GM23248 (cell line): ENCODE measurements around the gene GRPEL1. TPM values are rescaled to one million over a fixed set of nuclear protein-coding genes. Genes with fewer than 3 reads are reported as not detected.

Experiments used
- DNase-seq: peaks from one replicate; pipeline ENCODE4 v3.0.0-alpha.2; 2015
- H2AFZ ChIP-seq: fragments of 200-600 bp; sonication (generic); 2 replicates; pipeline ENCODE4 v1.6.1; 2016; ENCODE audit warnings: antibody characterized with exemption
- H3F3A ChIP-seq: fragments of 200-600 bp; sonication (generic); 2 replicates; pipeline ENCODE4 v1.6.1; 2016; ENCODE audit warnings: mild to moderate bottlenecking, antibody characterized with exemption, mixed run types; ENCODE audit not compliant: insufficient read depth
- H3K27ac ChIP-seq: fragments of 200-600 bp; sonication (generic); 2 replicates; pipeline ENCODE4 v1.5.1; 2016; ENCODE audit warnings: mild to moderate bottlenecking
- H3K27me3 ChIP-seq: fragments of 200-600 bp; sonication (generic); replicated peaks from 2 replicates; pipeline ENCODE4 v1.6.1; 2016; ENCODE audit warnings: mild to moderate bottlenecking; ENCODE audit not compliant: insufficient read depth
- H3K36me3 ChIP-seq: fragments of 200-600 bp; sonication (generic); 2 replicates; pipeline ENCODE4 v1.6.1; 2016; ENCODE audit warnings: low read depth, mild to moderate bottlenecking
- H3K4me1 ChIP-seq: fragments of 200-600 bp; sonication (generic); 2 replicates; pipeline ENCODE4 v1.6.1; 2016; ENCODE audit warnings: mild to moderate bottlenecking; ENCODE audit not compliant: insufficient read depth
- H3K4me2 ChIP-seq: fragments of 200-600 bp; sonication (generic); one replicate; pipeline ENCODE4 v1.6.1; 2016; ENCODE audit warnings: mild to moderate bottlenecking; ENCODE audit not compliant: unreplicated experiment
- H3K4me3 ChIP-seq: fragments of 200-600 bp; sonication (generic); 2 replicates; pipeline ENCODE4 v1.5.1; 2016; ENCODE audit warnings: mild to moderate bottlenecking
- H3K79me2 ChIP-seq: fragments of 200-600 bp; sonication (generic); 2 replicates; pipeline ENCODE4 v1.6.1; 2016; ENCODE audit warnings: mild to moderate bottlenecking; ENCODE audit not compliant: insufficient read depth
- H3K9ac ChIP-seq: fragments of 200-600 bp; sonication (generic); 2 replicates; pipeline ENCODE4 v1.6.1; 2016; ENCODE audit warnings: mild to moderate bottlenecking
- H3K9me2 ChIP-seq: fragments of 200-600 bp; sonication (generic); 2 replicates; pipeline ENCODE4 v1.6.1; 2016; ENCODE audit warnings: mixed run types, mild to moderate bottlenecking, moderate library complexity; ENCODE audit not compliant: insufficient read depth
- H3K9me3 ChIP-seq: fragments of 200-600 bp; sonication (generic); one replicate; pipeline ENCODE4 v1.6.1; 2017; ENCODE audit warnings: low read depth
- H4K20me1 ChIP-seq: fragments of 200-600 bp; sonication (generic); 2 replicates; pipeline ENCODE4 v1.6.0; 2016; ENCODE audit not compliant: insufficient read depth
- EZH2 ChIP-seq: fragments of 200-600 bp; sonication (generic); IDR thresholded peaks from 2 replicates; pipeline ENCODE4 v1.6.1; 2018; ENCODE audit warnings: antibody characterized with exemption, mild to moderate bottlenecking; ENCODE audit not compliant: insufficient read depth, poor library complexity, severe bottlenecking
- EZH2phosphoT487 ChIP-seq: fragments of 200-600 bp; sonication (generic); IDR thresholded peaks from 2 replicates; pipeline ENCODE4 v1.6.1; 2018; ENCODE audit warnings: antibody characterized with exemption, moderate library complexity, mild to moderate bottlenecking, low read depth; ENCODE audit not compliant: insufficient read depth
- WGBS, 2 experiments: methylation state at CpG; one replicate each; pipeline ENCODE4 v1.1.6; 2015 to 2017; ENCODE audit warnings: low lambda C conversion rate in 2 of 2, low coverage in 1 of 2; ENCODE audit errors: missing lambda C conversion rate in 2 of 2; 5-methylcytosine and 5-hydroxymethylcytosine counted together
- in situ Hi-C: fragments of 300-500 bp; cut with MboI; formaldehyde crosslinking; loops from 2 replicates; pipeline ENCODE4 v1.15.0; 2020
- polyA plus RNA-seq: library from polyadenylated mRNA; unstranded; fragments of >200 nt; fragmentation: Nextera tagmentation; extraction: Ambion mirVana; gene quantifications from 2 replicates; pipeline ENCODE4 v1.2.1, GENCODE V29; 2016
- total RNA-seq: library from RNA; depleted of rRNA; stranded (reverse); fragments of >200 nt; shearing (Covaris generic); gene quantifications from 2 replicates; pipeline ENCODE4 v1.2.3, GENCODE V29; 2014

Gene GRPEL1
- total and polyA plus RNA-seq, 2 experiments from 2014 or later: 41.8 to 85.5 TPM

- H3K27me3 ChIP-seq: no peaks in the 10 kb centered on the region
- peaks cover 6% of the 10 kb centered on the region; the same call in 1 of the 2 replicates for H3K4me1 ChIP-seq
- H4K20me1 ChIP-seq: no peaks in the 10 kb centered on the region
- no peaks in the 10 kb centered on the region for H3K9me3 ChIP-seq
- in situ Hi-C loops: no loop called here
- H3F3A ChIP-seq: no peaks in the 10 kb centered on the region
- peaks cover 10% of the 10 kb centered on the region; the same call in 1 of the 2 replicates for H3K36me3 ChIP-seq
- H3K79me2 ChIP-seq: no peaks in the 10 kb centered on the region
- no peak overlapping the region for H3K4me3 ChIP-seq
- H3K9ac ChIP-seq: no peak overlapping the region
- H3K4me2 ChIP-seq: no peak overlapping the region
- DNase-seq: no peak
- no peak overlapping the region for H2AFZ ChIP-seq
- no peak for TF ChIP-seq EZH2phosphoT487
- no peak for TF ChIP-seq EZH2
- no peak overlapping the region for H3K27ac ChIP-seq
- no peaks in the 10 kb centered on the region for H3K9me2 ChIP-seq
- 89 to 98% methylated on average over 10 of the region's 10 CpGs for WGBS, 2 experiments
Observed at GRCh38 chr4:7029921-7030320, 37.9 kb downstream of the GRPEL1 start.

GRCh38 chr4:7029212-7029611, 38.7 kb downstream of the GRPEL1 start:
- in situ Hi-C loops: no loop called here
- Histone ChIP-seq H3K4me3 (no peak overlapping the region), H3K27me3 (no peaks in the 10 kb centered on the region), H3F3A (no peaks in the 10 kb centered on the region), H3K9me3 (no peaks in the 10 kb centered on the region), H3K27ac (no peak overlapping the region), H3K36me3 (peaks cover 10% of the 10 kb centered on the region; the same call in 1 of the 2 replicates), H3K4me2 (no peak overlapping the region), H2AFZ (no peak overlapping the region), H3K9ac (no peak overlapping the region), H3K9me2 (no peaks in the 10 kb centered on the region), H3K4me1 (no peaks in the 10 kb centered on the region), H3K79me2 (no peaks in the 10 kb centered on the region), H4K20me1 (no peaks in the 10 kb centered on the region)
- DNase-seq: no peak
- TF ChIP-seq EZH2phosphoT487: no peak
- TF ChIP-seq EZH2: no peak
- WGBS, 2 experiments: 93 to 97% methylated on average over 11 to 12 of the region's 12 CpGs

DNA sequence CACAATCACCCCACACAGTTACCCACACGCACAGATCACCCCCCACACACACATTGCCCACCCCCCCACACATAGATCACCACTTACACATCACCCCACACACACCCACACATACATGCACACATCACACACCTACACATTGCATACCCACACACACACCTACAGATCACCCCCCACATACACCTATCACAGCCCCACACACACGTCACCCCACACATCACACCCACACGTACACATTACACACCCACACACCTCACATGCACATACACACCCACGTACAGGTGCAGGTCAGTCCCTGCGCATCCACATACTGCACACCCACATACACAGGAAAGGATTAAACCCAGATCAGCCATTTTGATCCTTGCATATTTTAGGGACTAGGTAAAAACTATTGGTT, 40.0 kb downstream of the GRPEL1 start:
- H3K9me2 ChIP-seq: no peaks in the 10 kb centered on the region
- H3K79me2 ChIP-seq: no peaks in the 10 kb centered on the region
- no peak overlapping the region for H3K4me2 ChIP-seq
- no peak overlapping the region for H3K4me3 ChIP-seq
- TF ChIP-seq EZH2: no peak
- no peak for TF ChIP-seq EZH2phosphoT487
- no peak for DNase-seq
- H3K9me3 ChIP-seq: no peaks in the 10 kb centered on the region
- no peak overlapping the region for H3K27ac ChIP-seq
- WGBS, 2 experiments: 83 to 87% methylated on average over 4 to 5 of the region's 5 CpGs
- H4K20me1 ChIP-seq: no peaks in the 10 kb centered on the region
- H3K9ac ChIP-seq: no peak overlapping the region
- H2AFZ ChIP-seq: no peak overlapping the region
- H3K36me3 ChIP-seq: peaks cover 10% of the 10 kb centered on the region; the same call in 1 of the 2 replicates
- in situ Hi-C loops: no loop called here
- H3K4me1 ChIP-seq: peaks cover 2% of the 10 kb centered on the region
- no peaks in the 10 kb centered on the region for H3K27me3 ChIP-seq
- H3F3A ChIP-seq: peaks cover 5% of the 10 kb centered on the region

DNA sequence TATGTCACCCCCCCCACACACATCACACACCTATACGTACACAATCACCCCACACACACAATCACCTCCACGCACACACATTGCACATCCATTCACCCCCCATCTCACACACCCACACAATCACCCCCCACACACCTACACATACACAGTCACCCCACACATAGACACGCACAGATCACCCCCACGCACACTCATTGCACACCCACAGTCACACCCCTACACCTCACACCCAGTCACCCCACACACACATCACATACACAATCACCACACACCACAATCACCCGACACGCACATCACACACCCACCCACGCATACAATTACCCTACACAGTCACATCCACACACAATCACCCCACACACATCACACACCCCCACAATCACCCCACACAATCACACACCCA, 40.6 kb downstream of the GRPEL1 start:
- Histone ChIP-seq H3K9me2 (no peaks in the 10 kb centered on the region), H3K79me2 (no peaks in the 10 kb centered on the region), H3K27ac (no peak overlapping the region), H4K20me1 (no peaks in the 10 kb centered on the region), H3K36me3 (peaks cover 5% of the 10 kb centered on the region; the same call in 1 of the 2 replicates), H3K9ac (no peak overlapping the region), H2AFZ (no peak overlapping the region), H3F3A (peaks cover 7% of the 10 kb centered on the region), H3K4me2 (no peak overlapping the region), H3K4me3 (no peak overlapping the region), H3K27me3 (no peaks in the 10 kb centered on the region), H3K9me3 (no peaks in the 10 kb centered on the region), H3K4me1 (peaks cover 9% of the 10 kb centered on the region)
- DNase-seq: no peak
- 96 to 100% methylated on average over 5 to 7 of the region's 7 CpGs for WGBS, 2 experiments
- no peak for TF ChIP-seq EZH2
- no peak for TF ChIP-seq EZH2phosphoT487
- in situ Hi-C loops: no loop called here

- H3F3A ChIP-seq: peaks cover 13% of the 10 kb centered on the region
- peaks cover 15% of the 10 kb centered on the region for H3K4me1 ChIP-seq
- H3K27me3 ChIP-seq: no peaks in the 10 kb centered on the region
- no peaks in the 10 kb centered on the region for H4K20me1 ChIP-seq
- 92 to 93% methylated on average over 9 of the region's 9 CpGs for WGBS, 2 experiments
- no peaks in the 10 kb centered on the region for H3K79me2 ChIP-seq
- in situ Hi-C loops: no loop called here
- DNase-seq: no peak
- TF ChIP-seq EZH2phosphoT487 (no peak), EZH2 (no peak)
- 0 out of 2 replicates have a peak, but pooled peaks cover 5% of the 10 kb centered on the region for H3K36me3 ChIP-seq
- H3K9ac ChIP-seq: no peak overlapping the region
- no peaks in the 10 kb centered on the region for H3K9me3 ChIP-seq
- no peak overlapping the region for H3K4me2 ChIP-seq
- no peak overlapping the region for H2AFZ ChIP-seq
- H3K9me2 ChIP-seq: no peaks in the 10 kb centered on the region
- no peak overlapping the region for H3K27ac ChIP-seq
- no peak overlapping the region for H3K4me3 ChIP-seq
Observed at GRCh38 chr4:7026107-7026506, 41.8 kb downstream of the GRPEL1 start.
